Liver (tissue), 9 donors: ENCODE measurements around the gene ABT1. TPM values are rescaled to one million over a fixed set of nuclear protein-coding genes. Genes with fewer than 3 reads are reported as not detected.
A peak's percentile ranks its signal among the peaks of the same experiment; 100 is the strongest.

ENCODE experiments used
- DNase-seq: peaks from one replicate; pipeline ENCODE4 v3.0.0-alpha.2; 2017; ENCODE audit warnings: low spot score
- H3K27ac ChIP-seq, 2 donors: one replicate each; pipeline ENCODE4 v1.7.0; 2013; ENCODE audit warnings: inconsistent platforms in 2 of 2, low read length in 2 of 2, control low read depth in 1 of 2, low read depth in 1 of 2, mild to moderate bottlenecking in 1 of 2
- H3K27me3 ChIP-seq, 4 donors: one replicate each; pipeline versions ENCODE4 v1.6.1 to v1.7.0; 2013; ENCODE audit warnings: low read length in 3 of 4, inconsistent platforms in 1 of 4, mild to moderate bottlenecking in 1 of 4, moderate library complexity in 1 of 4; ENCODE audit not compliant: control insufficient read depth in 4 of 4, insufficient read depth in 4 of 4
- H3K36me3 ChIP-seq, 4 donors: one replicate each; pipeline versions ENCODE4 v1.6.1 to v1.7.0; 2013; ENCODE audit warnings: low read length in 3 of 4, mild to moderate bottlenecking in 3 of 4, low read depth in 1 of 4, moderate library complexity in 1 of 4; ENCODE audit not compliant: control insufficient read depth in 4 of 4, insufficient read depth in 3 of 4
- H3K4me1 ChIP-seq, 4 donors: one replicate each; pipeline versions ENCODE4 v1.6.1 to v1.7.0; 2013; ENCODE audit warnings: low read length in 3 of 4, mild to moderate bottlenecking in 3 of 4, moderate library complexity in 1 of 4; ENCODE audit not compliant: control insufficient read depth in 4 of 4, insufficient read depth in 4 of 4
- H3K4me3 ChIP-seq, 3 donors: one replicate each; pipeline versions ENCODE4 v1.6.1 to v1.7.0; 2013; ENCODE audit warnings: low read length in 3 of 3, control low read depth in 1 of 3, low read depth in 1 of 3, mild to moderate bottlenecking in 1 of 3
- H3K9ac ChIP-seq, 2 donors: one replicate each; pipeline ENCODE4 v1.7.0; 2013; ENCODE audit warnings: low read length in 2 of 2, mild to moderate bottlenecking in 2 of 2, moderate library complexity in 2 of 2, control low read depth in 1 of 2, low read depth in 1 of 2
- H3K9me3 ChIP-seq, 4 donors: one replicate each; pipeline versions ENCODE4 v1.6.1 to v1.7.0; 2013; ENCODE audit warnings: low read length in 3 of 4; ENCODE audit not compliant: control insufficient read depth in 4 of 4
- EGR1 ChIP-seq, 2 donors: IDR thresholded peaks; 2 replicates each; pipeline ENCODE4 v1.6.1; 2016 to 2018; ENCODE audit warnings: antibody characterized with exemption in 2 of 2, low read depth in 2 of 2
- FOXA1 ChIP-seq: IDR thresholded peaks from 2 replicates; pipeline ENCODE4 v1.6.1; 2016; ENCODE audit warnings: antibody characterized with exemption
- GABPA ChIP-seq, 2 donors: IDR thresholded peaks in 1 of 2; conservative IDR thresholded peaks in 1 of 2; 2 replicates each; pipeline ENCODE4 v1.6.1; 2016; ENCODE audit warnings: antibody characterized with exemption in 2 of 2, mild to moderate bottlenecking in 1 of 2, moderate library complexity in 1 of 2
- HNF4A ChIP-seq, 2 donors: conservative IDR thresholded peaks; 2 replicates each; pipeline ENCODE4 v1.6.1; 2016; ENCODE audit warnings: antibody characterized with exemption in 2 of 2, mild to moderate bottlenecking in 2 of 2
- HNF4G ChIP-seq: IDR thresholded peaks from 2 replicates; pipeline ENCODE4 v1.6.1; 2016; ENCODE audit warnings: antibody characterized with exemption
- JUND ChIP-seq, 2 donors: IDR thresholded peaks; 2 replicates each; pipeline ENCODE4 v1.6.1; 2016; ENCODE audit warnings: antibody characterized with exemption in 2 of 2
- RAD21 ChIP-seq, 2 donors: IDR thresholded peaks; 2 replicates each; pipeline ENCODE4 v1.6.1; 2016; ENCODE audit warnings: antibody characterized with exemption in 2 of 2, mild to moderate bottlenecking in 2 of 2
- RXRA ChIP-seq, 2 donors: IDR thresholded peaks; 2 replicates each; pipeline ENCODE4 v1.6.1; 2017 to 2018; ENCODE audit warnings: antibody characterized with exemption in 2 of 2, mild to moderate bottlenecking in 1 of 2
- SP1 ChIP-seq: IDR thresholded peaks from 2 replicates; pipeline ENCODE4 v1.6.1; 2018; ENCODE audit warnings: antibody characterized with exemption, mild to moderate bottlenecking
- TAF1 ChIP-seq: conservative IDR thresholded peaks from 2 replicates; pipeline ENCODE4 v1.6.1; 2016; ENCODE audit warnings: antibody characterized with exemption, mild to moderate bottlenecking
- YY1 ChIP-seq: IDR thresholded peaks from 2 replicates; pipeline ENCODE4 v1.6.1; 2016; ENCODE audit warnings: antibody characterized with exemption, mild to moderate bottlenecking
- WGBS: extraction: QIAGEN DNeasy Blood & Tissue Kit; methylation state at CpG from one replicate; pipeline ENCODE4 v1.1.7; 2013; 5-methylcytosine and 5-hydroxymethylcytosine counted together
- polyA plus RNA-seq, 2 donors: library from polyadenylated mRNA; stranded (reverse) in 1 of 2; unstranded in 1 of 2; fragments of 200-250 nt in 1 of 2; fragments of >200 nt in 1 of 2; fragmentation: Nextera tagmentation in 1 of 2; extraction: Ambion mirVana in 1 of 2; gene quantifications; one replicate each; pipeline versions ENCODE4 v1.2.1 to v1.2.3, GENCODE V29; 2013 to 2015
- total RNA-seq, 2 donors: library from RNA; depleted of rRNA; stranded (reverse); fragments of >200 nt; gene quantifications; one replicate each; pipeline ENCODE4 v1.2.3, GENCODE V29; 2014
- TF ChIP-seq, protein P1 (sequence below): IDR thresholded peaks from 2 replicates; pipeline ENCODE4 v1.6.1; 2016; ENCODE audit warnings: antibody characterized with exemption
- TF ChIP-seq, protein P2 (sequence below): IDR thresholded peaks from 2 replicates; pipeline ENCODE4 v1.6.1; 2016; ENCODE audit warnings: antibody characterized with exemption
- TF ChIP-seq, protein P3 (sequence below): fragments of 150-350 bp; IDR thresholded peaks from 2 replicates; pipeline ENCODE4 v1.5.1; 2017; ENCODE audit warnings: improper control_type of control experiment, low read depth, low read length; ENCODE audit not compliant: missing input control
- donor health status: healthy.
- donor health status: healthy.
- donor health status: healthy.
- donor health status: healthy.
- donor health status: healthy.

Gene ABT1
- total and polyA plus RNA-seq, 4 donors: 8.3 to 13.0 (median 10.0) TPM

DNA sequence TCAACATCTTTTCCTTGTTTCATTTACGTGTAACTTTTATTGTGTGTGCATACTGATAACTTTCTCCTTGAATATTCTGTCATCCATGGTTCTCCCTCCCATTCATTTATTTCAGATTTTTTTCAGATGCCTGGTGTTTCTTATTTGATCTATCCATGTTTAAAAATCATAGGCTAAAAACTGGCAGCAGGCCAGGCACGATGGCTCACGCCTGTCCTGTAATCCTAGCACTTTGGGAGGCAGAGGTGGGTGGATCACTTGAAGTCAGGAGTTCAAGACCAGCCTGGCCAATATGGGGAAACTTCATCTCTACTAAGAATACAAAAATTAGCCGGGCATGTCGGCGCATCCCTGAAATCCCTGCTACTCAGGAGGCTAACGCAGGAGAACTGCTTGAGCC, 31.1 kb downstream of the ABT1 start:
- Histone ChIP-seq H3K36me3 (no peaks in the 10 kb centered on the region), H3K9ac (no peak overlapping the region), H3K4me1 (no peaks in the 10 kb centered on the region), H3K27ac (no peak overlapping the region), H3K4me3 (no peak overlapping the region), H3K27me3 (no peaks in the 10 kb centered on the region), H3K9me3 (peaks cover 5 to 13% (median 6%) of the 10 kb centered on the region in 4 donors)
- 88% methylated on average over 7 of the region's 7 CpGs for WGBS
- TF ChIP-seq YY1: no peak
- no peak for TF ChIP-seq RXRA (IDR thresholded peaks at IDR 0.05)
- TF ChIP-seq, protein P1, sequence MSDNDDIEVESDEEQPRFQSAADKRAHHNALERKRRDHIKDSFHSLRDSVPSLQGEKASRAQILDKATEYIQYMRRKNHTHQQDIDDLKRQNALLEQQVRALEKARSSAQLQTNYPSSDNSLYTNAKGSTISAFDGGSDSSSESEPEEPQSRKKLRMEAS: no peak
- TF ChIP-seq SP1: no peak
- TF ChIP-seq, protein P2, sequence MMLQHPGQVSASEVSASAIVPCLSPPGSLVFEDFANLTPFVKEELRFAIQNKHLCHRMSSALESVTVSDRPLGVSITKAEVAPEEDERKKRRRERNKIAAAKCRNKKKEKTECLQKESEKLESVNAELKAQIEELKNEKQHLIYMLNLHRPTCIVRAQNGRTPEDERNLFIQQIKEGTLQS: no peak
- no peak for TF ChIP-seq HNF4G
- TF ChIP-seq, protein P3, sequence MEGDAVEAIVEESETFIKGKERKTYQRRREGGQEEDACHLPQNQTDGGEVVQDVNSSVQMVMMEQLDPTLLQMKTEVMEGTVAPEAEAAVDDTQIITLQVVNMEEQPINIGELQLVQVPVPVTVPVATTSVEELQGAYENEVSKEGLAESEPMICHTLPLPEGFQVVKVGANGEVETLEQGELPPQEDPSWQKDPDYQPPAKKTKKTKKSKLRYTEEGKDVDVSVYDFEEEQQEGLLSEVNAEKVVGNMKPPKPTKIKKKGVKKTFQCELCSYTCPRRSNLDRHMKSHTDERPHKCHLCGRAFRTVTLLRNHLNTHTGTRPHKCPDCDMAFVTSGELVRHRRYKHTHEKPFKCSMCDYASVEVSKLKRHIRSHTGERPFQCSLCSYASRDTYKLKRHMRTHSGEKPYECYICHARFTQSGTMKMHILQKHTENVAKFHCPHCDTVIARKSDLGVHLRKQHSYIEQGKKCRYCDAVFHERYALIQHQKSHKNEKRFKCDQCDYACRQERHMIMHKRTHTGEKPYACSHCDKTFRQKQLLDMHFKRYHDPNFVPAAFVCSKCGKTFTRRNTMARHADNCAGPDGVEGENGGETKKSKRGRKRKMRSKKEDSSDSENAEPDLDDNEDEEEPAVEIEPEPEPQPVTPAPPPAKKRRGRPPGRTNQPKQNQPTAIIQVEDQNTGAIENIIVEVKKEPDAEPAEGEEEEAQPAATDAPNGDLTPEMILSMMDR: no peak
- TF ChIP-seq RAD21 (IDR thresholded peaks at IDR 0.05): no peak
- no peak for TF ChIP-seq JUND (IDR thresholded peaks at IDR 0.05)
- TF ChIP-seq FOXA1: no peak
- no peak for TF ChIP-seq TAF1
- no peak for DNase-seq

DNA sequence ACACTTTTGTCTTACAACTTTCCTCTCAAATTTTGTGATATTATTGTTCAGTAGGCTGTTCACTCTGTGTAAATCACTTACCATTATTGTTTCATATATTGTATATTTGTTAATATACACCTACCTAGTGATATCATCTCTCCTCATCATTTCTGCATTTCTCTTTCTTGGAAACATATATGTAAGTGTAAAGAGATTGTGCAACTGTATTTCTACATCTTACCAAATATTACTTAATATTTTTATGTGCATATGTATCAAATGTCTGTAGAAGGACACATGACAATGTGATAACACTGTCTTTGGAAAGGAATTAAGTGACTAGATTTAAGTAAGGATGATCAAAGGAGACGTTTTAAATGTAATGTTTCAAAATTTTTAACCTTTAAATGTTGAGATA, 32.6 kb downstream of the ABT1 start:
- Histone ChIP-seq H3K4me3 (no peak overlapping the region), H3K4me1 (no peaks in the 10 kb centered on the region), H3K36me3 (peaks cover 2 to 4% (median 3%) of the 10 kb centered on the region in 4 donors), H3K27me3 (no peaks in the 10 kb centered on the region), H3K9ac (no peak overlapping the region), H3K9me3 (peaks cover 5 to 25% (median 11%) of the 10 kb centered on the region in 4 donors), H3K27ac (no peak overlapping the region)
- TF ChIP-seq YY1 (no peak), RAD21 (IDR thresholded peaks at IDR 0.05) (no peak), HNF4A (conservative IDR thresholded peaks at IDR 0.05) (no peak)
- DNase-seq: no peak
- 27% methylated on average over 1 of the region's 1 CpG for WGBS

DNA sequence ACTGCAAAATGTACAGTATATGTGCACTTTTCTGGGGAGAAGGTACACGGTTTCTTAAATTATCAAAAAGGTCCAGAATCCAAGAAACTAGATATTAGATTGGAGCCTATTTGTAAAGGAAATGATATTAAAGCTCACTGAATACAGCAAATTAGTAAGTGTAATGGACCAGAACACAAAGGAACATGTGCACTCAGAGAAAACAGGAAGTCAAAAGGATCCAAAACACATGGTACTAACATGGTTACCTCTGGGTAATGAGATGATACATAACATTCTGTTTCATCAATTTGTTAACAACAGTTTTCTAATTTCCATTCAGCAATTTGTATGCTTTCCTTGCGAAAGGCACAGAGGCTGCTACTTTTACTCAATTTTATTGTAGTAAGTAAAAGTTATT, 44.1 kb downstream of the ABT1 start:
- Histone ChIP-seq H3K9me3 (peaks cover 15 to 63% (median 47%) of the 10 kb centered on the region in 4 donors), H3K36me3 (peaks cover 13 to 68% (median 59%) of the 10 kb centered on the region in 4 donors), H3K4me1 (no peaks in the 10 kb centered on the region), H3K9ac (no peak overlapping the region), H3K27me3 (no peaks in the 10 kb centered on the region), H3K4me3 (peak overlapping the region in 1 of 3 donors; percentile 5), H3K27ac (no peak overlapping the region)
- no peak for TF ChIP-seq GABPA (IDR thresholded peaks at IDR 0.05 in 1 of 2, conservative IDR thresholded peaks at IDR 0.05 in 1 of 2)
- TF ChIP-seq EGR1 (IDR thresholded peaks at IDR 0.05; ENCODE audit: low read depth in 2 of 2): no peak
- TF ChIP-seq, protein P3: no peak
- no peak for TF ChIP-seq RAD21 (IDR thresholded peaks at IDR 0.05)
- TF ChIP-seq YY1: no peak
- TF ChIP-seq HNF4G: no peak
- WGBS: 99% methylated on average over 2 of the region's 2 CpGs
- no peak for DNase-seq
